Karpas-422 (cell line): ENCODE measurements around the gene RABGEF1. TPM values are rescaled to one million over a fixed set of nuclear protein-coding genes. Genes with fewer than 3 reads are reported as not detected.
"Not testable (repeated sequence)": the region's sequence is repeated elsewhere in the genome, so short reads cannot be mapped to it uniquely, and the experiment has no call there.

Experiments
- DNase-seq: peaks from one replicate; pipeline ENCODE4 v3.0.0-alpha.2; 2015
- H2AFZ ChIP-seq: fragments of 200-600 bp; sonication (generic); 2 replicates; pipeline ENCODE4 v1.6.1; 2014; ENCODE audit warnings: antibody characterized with exemption, low read length, mixed read lengths
- H3K27ac ChIP-seq: fragments of 200-600 bp; sonication (generic); 2 replicates; pipeline ENCODE4 v1.5.1; 2014; ENCODE audit warnings: mild to moderate bottlenecking, low read length, moderate library complexity
- H3K27me3 ChIP-seq: fragments of 200-600 bp; sonication (generic); 2 replicates; pipeline ENCODE4 v1.6.1; 2014; ENCODE audit warnings: low read length, mixed read lengths
- H3K36me3 ChIP-seq: fragments of 200-600 bp; sonication (generic); 2 replicates; pipeline ENCODE4 v1.6.1; 2014; ENCODE audit warnings: low read length, mixed read lengths; ENCODE audit not compliant: insufficient read depth
- H3K4me1 ChIP-seq: fragments of 200-600 bp; sonication (generic); 2 replicates; pipeline ENCODE4 v1.6.1; 2014; ENCODE audit warnings: mild to moderate bottlenecking, low read length, mixed read lengths
- H3K4me2 ChIP-seq: fragments of 200-600 bp; sonication (generic); 2 replicates; pipeline ENCODE4 v1.6.1; 2014; ENCODE audit warnings: low read length, low read depth, mild to moderate bottlenecking; ENCODE audit not compliant: poor library complexity, severe bottlenecking
- H3K4me3 ChIP-seq: fragments of 200-600 bp; sonication (generic); 2 replicates; pipeline ENCODE4 v1.5.1; 2014; ENCODE audit warnings: mild to moderate bottlenecking, antibody characterized with exemption, low read length, mixed read lengths
- H3K79me2 ChIP-seq: fragments of 200-600 bp; sonication (generic); 2 replicates; pipeline ENCODE4 v1.6.1; 2014; ENCODE audit warnings: mild to moderate bottlenecking, low read length, mixed read lengths
- H3K9ac ChIP-seq: fragments of 200-600 bp; sonication (generic); 2 replicates; pipeline ENCODE4 v1.6.0; 2014; ENCODE audit warnings: low read length
- H3K9me2 ChIP-seq: fragments of 200-600 bp; sonication (generic), shearing (Covaris generic); replicated peaks from 2 replicates; pipeline ENCODE4 v1.6.0; 2014; ENCODE audit warnings: mild to moderate bottlenecking, low read length, moderate library complexity; ENCODE audit not compliant: insufficient read depth
- H3K9me3 ChIP-seq: fragments of 300-700, 200-600 bp; sonication (generic); 2 replicates; pipeline ENCODE4 v1.6.1; 2014; ENCODE audit warnings: low read length, mixed read lengths
- H4K20me1 ChIP-seq: fragments of 200-600 bp; sonication (generic); 2 replicates; pipeline ENCODE4 v1.6.1; 2014; ENCODE audit warnings: mild to moderate bottlenecking, antibody characterized with exemption, low read length, low read depth; ENCODE audit not compliant: insufficient read depth
- total RNA-seq: library from RNA; depleted of rRNA; stranded (reverse); fragments of >200 nt; shearing (Covaris generic); gene quantifications from 2 replicates; pipeline ENCODE4 v1.2.3, GENCODE V29; 2014; ENCODE audit warnings: low replicate concordance; rRNA removed

RABGEF1 gene
- 17.8 and 26.1 TPM in 2 replicates for total RNA-seq

DNA sequence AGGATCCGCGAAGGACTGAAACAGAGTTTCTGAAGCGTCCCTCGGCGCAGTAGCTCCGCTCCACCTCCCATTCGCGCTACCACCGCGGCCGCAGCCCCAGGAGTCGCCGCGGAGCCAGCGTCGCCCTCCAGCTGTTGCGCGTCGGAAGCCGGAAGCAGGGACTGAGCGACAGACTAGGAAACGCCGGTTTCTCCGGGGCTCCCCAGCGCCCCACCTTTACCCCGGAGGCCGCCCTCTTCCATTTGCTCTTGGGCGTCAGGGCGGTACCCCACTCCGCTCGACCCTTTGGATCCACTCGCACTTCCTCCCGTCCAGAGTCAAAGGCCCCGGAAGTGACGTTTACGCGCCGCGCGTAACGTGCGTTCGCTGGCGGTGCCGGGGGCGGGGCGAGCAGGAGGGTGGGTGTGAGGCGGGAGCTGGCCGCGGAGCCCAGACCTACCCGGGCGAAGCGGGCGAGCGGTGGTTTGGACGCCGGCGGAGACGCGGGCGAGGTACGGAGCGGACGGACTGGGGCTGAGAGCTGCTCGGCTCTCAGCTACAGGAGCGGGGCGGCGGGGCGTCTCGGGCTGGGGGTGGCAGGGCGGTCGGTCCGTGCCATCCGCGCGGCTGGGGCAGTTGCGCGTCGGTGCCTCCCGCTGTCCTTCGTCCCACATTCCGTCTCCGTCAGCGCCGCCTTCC is at the start of gene RABGEF1:
Gene RABGEF1 (plus strand): TSS at position 432 of the 678 bp plus-strand sequence. CDS start 31,167 bp downstream, outside the sequence.
- Histone ChIP-seq H3K79me2 (peaks cover 76% of the 10 kb centered on the region), H2AFZ (peak within 1 kb of the TSS; percentile 36; the same call in 1 of the 2 replicates), H3K4me2 (peak within 1 kb of the TSS; percentile 71), H3K27me3 (no peaks in the 10 kb centered on the region), H4K20me1 (no peaks in the 10 kb centered on the region), H3K9me3 (no peaks in the 10 kb centered on the region), H3K4me3 (peak within 1 kb of the TSS; percentile 87), H3K9me2 (no peaks in the 10 kb centered on the region), H3K36me3 (peaks cover 8% of the 10 kb centered on the region; the same call in 1 of the 2 replicates), H3K9ac (peak within 1 kb of the TSS; percentile 94), H3K4me1 (peaks cover 56% of the 10 kb centered on the region), H3K27ac (peak within 1 kb of the TSS; percentile 75)
- DNase-seq = peak; percentile 99

DNA sequence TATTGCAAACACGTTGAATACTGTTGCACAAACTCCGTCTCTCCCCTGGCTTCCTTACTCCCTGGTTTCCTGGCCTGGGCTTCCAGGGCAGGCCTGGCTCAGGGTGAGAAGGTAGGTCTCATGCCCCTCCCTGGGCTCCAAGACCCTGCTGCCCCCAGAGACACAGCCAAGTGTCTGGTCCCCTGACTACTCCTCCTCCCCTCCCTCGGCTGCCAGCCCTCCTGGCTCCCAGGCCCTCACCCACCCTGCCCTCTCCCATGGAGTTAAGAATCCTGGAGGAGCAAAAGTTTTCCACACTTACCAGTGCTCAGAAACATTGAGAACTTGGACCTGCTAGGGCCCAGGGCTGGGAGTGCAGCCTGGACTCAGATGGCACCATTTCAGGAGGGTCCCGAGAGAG is 47.2 kb upstream of the RABGEF1 start:
- H3K4me1 ChIP-seq = no peaks in the 10 kb centered on the region
- no peak overlapping the region for H3K9ac ChIP-seq
- DNase-seq = no peak
- H4K20me1 ChIP-seq = no peaks in the 10 kb centered on the region
- H3K27ac ChIP-seq = no peak overlapping the region
- H3K9me3 ChIP-seq = no peaks in the 10 kb centered on the region
- H3K36me3 ChIP-seq = no peaks in the 10 kb centered on the region
- peaks cover 39% of the 10 kb centered on the region for H3K79me2 ChIP-seq
- no peak overlapping the region for H3K4me3 ChIP-seq
- H2AFZ ChIP-seq = no peak overlapping the region
- no peaks in the 10 kb centered on the region for H3K27me3 ChIP-seq
- no peak overlapping the region for H3K4me2 ChIP-seq
- no peaks in the 10 kb centered on the region for H3K9me2 ChIP-seq

DNA sequence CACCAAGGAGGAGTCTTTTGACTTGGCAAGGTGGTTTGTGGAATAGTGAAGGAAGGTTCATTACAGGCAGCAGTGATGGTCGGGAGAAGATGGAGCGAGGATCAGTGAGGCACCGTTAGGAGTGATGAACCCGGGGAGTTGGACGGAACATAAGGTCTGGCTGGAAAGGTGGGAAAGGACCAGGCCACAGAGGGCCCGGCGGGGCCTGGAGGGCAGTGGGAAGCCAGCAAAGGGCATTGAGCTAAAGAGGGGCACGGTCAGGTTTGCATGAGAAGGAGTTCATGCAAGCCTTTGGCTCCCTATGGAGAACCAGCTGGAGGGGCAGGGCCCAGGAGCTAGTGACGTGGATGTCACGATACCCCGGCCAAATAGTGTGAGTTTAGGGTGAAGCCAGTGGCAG is 46.2 kb upstream of the RABGEF1 start:
- Histone ChIP-seq H3K27me3 (no peaks in the 10 kb centered on the region), H3K4me3 (no peak overlapping the region), H3K9me2 (no peaks in the 10 kb centered on the region), H2AFZ (no peak overlapping the region), H3K4me1 (no peaks in the 10 kb centered on the region), H3K9me3 (no peaks in the 10 kb centered on the region), H3K36me3 (no peaks in the 10 kb centered on the region), H4K20me1 (no peaks in the 10 kb centered on the region), H3K79me2 (peaks cover 31% of the 10 kb centered on the region), H3K9ac (no peak overlapping the region), H3K27ac (no peak overlapping the region), H3K4me2 (no peak overlapping the region)
- DNase-seq = no peak

DNA sequence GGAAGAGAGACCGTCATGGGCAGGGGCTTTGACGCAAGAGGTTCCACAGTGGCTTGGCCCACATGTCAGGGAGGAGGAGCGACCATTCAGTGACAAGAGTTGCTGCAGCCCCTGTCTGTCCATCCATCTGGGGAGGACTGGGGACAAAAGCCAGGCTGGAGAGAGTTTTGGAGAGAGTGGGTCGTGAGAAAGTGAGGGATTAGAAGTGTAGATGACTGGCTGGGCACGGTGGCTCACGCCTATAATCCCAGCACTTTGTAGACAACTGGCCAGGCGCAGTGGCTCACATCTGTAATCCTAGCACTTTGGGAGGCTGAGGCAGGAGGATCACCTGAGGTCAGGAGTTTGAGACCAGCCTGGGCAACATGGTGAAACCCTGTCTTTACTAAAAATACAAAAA is 45.1 kb upstream of the RABGEF1 start:
- not testable (repeated sequence) for DNase-seq, H3K4me1 ChIP-seq

DNA sequence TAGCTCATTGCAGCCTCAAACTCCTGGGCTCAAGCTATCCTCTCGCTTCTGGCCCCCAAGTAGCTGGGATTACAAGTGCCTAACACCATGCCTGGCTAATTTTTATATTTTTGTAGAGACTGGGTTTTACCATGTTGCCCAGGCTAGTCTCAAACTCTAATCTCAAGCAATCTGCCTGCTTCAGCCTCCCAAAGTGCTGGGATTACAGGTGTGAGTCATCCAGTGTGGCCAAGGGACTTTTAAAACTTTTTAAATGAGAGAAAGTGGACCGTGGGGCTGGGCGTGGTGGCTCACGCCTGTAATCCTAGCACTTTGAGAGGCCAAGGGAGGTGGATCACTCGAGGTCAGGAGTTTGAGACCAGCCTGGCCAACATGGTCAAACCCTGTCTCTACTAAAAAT is 44.4 kb upstream of the RABGEF1 start:
- not testable (repeated sequence) for H3K9ac ChIP-seq, H3K27ac ChIP-seq, H3K4me3 ChIP-seq, H3K27me3 ChIP-seq, H3K4me1 ChIP-seq, H3K9me3 ChIP-seq, H4K20me1 ChIP-seq, H3K4me2 ChIP-seq, H3K9me2 ChIP-seq, H3K36me3 ChIP-seq, H2AFZ ChIP-seq, DNase-seq
- peaks cover 21% of the 10 kb centered on the region for H3K79me2 ChIP-seq

More for the DNA sequence above, 45.1 kb upstream of the RABGEF1 start:
- not testable (repeated sequence) for H3K27ac ChIP-seq, H3K4me2 ChIP-seq, H3K27me3 ChIP-seq, H3K9ac ChIP-seq, H4K20me1 ChIP-seq, H3K4me3 ChIP-seq, H2AFZ ChIP-seq, H3K9me2 ChIP-seq, H3K9me3 ChIP-seq, H3K36me3 ChIP-seq
- peaks cover 25% of the 10 kb centered on the region for H3K79me2 ChIP-seq

DNA sequence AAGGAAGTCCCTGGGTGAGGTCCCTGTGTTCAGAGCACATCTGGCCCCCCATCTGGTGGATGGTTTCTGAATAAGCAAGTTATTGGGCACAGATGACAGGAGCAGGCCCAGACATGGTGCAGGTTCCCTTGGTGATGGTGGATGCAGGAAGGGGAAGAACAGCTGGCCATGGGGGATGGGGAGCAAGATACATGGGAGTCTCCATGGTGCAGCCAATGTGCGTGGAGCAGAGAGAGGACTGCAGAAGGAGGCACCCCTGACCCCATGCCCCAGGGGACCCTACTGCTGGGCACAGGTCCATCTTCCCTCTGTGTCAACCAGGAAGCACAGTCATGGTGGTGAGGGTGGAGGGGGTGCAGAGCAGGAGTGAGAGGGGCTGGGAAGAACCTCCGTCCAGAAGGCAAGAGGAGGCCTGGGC is 43.8 kb upstream of the RABGEF1 start:
- Histone ChIP-seq H4K20me1 (no peaks in the 10 kb centered on the region), H3K4me1 (no peaks in the 10 kb centered on the region), H3K4me3 (no peak overlapping the region), H3K27ac (no peak overlapping the region), H3K9me2 (no peaks in the 10 kb centered on the region), H2AFZ (no peak overlapping the region), H3K36me3 (no peaks in the 10 kb centered on the region), H3K4me2 (no peak overlapping the region), H3K27me3 (no peaks in the 10 kb centered on the region), H3K9ac (no peak overlapping the region), H3K79me2 (peaks cover 14% of the 10 kb centered on the region), H3K9me3 (no peaks in the 10 kb centered on the region)
- no peak for DNase-seq

DNA sequence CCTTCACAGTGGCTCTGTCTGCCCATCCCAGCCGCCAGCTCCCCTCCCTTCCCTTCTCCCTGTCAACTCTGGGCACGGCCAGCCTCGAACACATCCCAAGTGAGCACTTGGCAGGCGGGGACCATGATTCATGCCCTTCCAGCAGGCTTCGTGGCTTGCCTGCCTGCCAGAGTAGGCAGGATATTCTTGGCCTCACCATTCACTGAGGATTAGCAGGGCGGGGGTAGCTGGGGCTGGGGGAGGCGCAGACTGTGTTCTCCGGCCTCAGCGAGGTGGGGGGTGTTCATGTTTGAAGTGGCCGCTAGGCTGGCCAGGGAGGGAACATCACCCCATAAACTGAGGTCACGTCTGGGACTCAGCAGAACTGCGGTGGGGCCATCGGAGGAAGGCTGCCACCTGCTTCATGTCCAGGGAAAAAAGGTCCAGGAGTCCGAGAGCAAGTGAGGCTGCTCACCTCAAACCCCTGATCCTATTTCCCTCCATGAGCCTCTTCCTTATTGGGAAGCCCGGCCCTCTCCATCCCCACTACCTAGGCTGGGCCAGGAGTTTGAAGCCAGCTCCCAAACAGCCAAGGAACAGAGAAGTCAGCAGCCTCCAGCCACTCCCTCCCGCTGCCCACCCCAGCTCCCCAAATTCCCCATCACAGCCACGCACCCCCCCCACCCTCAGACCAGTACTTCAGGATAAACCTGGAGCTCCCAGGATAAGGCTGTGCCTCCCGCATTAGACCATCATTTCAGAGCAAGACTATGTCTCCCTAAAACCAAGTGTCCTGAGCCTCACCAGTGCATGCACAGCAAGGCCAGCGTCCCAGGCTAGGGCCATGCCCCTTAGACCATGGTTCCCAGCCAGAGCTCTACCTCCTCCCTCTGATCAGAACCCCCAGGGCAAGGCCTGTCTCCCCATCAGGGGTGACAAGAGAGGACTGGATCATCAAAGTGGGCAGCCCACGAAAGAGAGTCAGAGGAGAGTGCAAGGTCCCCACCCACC is 42.8 kb upstream of the RABGEF1 start:
- Histone ChIP-seq H3K27me3 (no peaks in the 10 kb centered on the region), H3K9ac (no peak overlapping the region)

DNA sequence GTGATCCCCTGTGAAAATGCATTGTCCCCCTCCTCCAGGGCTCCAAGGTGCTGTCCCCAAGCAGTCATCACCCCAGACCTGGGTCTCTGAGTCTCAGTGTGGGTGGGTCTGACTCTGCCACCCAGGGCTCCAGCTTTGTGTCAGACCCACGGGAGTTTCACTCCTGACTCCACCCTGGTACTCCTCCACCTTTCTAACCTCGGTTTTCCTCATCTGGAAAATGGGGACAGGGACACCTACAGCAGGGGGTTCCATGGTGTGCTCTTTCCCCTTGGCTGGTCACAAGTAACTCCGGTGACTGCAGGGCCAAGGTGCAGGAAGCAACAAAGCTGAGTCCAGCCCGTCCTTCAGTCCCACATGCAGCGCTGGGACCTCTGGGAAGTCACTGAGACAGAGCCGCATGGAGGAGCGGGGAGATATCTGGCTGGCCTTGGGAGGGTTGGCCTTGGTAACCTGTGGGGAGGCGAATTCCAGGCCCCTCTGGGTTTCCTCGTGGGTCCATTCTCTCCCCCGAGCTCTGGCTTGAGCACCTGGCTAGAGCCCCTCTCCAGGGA is 41.8 kb upstream of the RABGEF1 start:
- Histone ChIP-seq H2AFZ (no peak overlapping the region), H3K4me1 (no peaks in the 10 kb centered on the region), H3K27me3 (no peaks in the 10 kb centered on the region), H3K79me2 (peaks cover 6% of the 10 kb centered on the region; the same call in 1 of the 2 replicates), H3K9ac (no peak overlapping the region), H4K20me1 (no peaks in the 10 kb centered on the region), H3K9me3 (no peaks in the 10 kb centered on the region), H3K27ac (no peak overlapping the region), H3K9me2 (no peaks in the 10 kb centered on the region), H3K36me3 (no peaks in the 10 kb centered on the region), H3K4me2 (no peak overlapping the region), H3K4me3 (no peak overlapping the region)
- DNase-seq = no peak

More for the DNA sequence above, 42.8 kb upstream of the RABGEF1 start:
- H3K79me2 ChIP-seq = peaks cover 5% of the 10 kb centered on the region; the same call in 1 of the 2 replicates
- H3K9me3 ChIP-seq = no peaks in the 10 kb centered on the region
- no peaks in the 10 kb centered on the region for H3K9me2 ChIP-seq
- H3K4me1 ChIP-seq = no peaks in the 10 kb centered on the region
- H4K20me1 ChIP-seq = no peaks in the 10 kb centered on the region
- no peak overlapping the region for H3K27ac ChIP-seq
- DNase-seq = no peak
- H3K4me2 ChIP-seq = no peak overlapping the region
- H2AFZ ChIP-seq = no peak overlapping the region
- H3K36me3 ChIP-seq = no peaks in the 10 kb centered on the region
- H3K4me3 ChIP-seq = no peak overlapping the region
